ENCODE measurements around the gene PPP1R18.
"Not testable (repeated sequence)": the region's sequence is repeated elsewhere in the genome, so short reads cannot be mapped to it uniquely, and the experiment has no call there.

The PPP1R18 gene, protein sequence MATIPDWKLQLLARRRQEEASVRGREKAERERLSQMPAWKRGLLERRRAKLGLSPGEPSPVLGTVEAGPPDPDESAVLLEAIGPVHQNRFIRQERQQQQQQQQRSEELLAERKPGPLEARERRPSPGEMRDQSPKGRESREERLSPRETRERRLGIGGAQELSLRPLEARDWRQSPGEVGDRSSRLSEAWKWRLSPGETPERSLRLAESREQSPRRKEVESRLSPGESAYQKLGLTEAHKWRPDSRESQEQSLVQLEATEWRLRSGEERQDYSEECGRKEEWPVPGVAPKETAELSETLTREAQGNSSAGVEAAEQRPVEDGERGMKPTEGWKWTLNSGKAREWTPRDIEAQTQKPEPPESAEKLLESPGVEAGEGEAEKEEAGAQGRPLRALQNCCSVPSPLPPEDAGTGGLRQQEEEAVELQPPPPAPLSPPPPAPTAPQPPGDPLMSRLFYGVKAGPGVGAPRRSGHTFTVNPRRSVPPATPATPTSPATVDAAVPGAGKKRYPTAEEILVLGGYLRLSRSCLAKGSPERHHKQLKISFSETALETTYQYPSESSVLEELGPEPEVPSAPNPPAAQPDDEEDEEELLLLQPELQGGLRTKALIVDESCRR

DNA sequence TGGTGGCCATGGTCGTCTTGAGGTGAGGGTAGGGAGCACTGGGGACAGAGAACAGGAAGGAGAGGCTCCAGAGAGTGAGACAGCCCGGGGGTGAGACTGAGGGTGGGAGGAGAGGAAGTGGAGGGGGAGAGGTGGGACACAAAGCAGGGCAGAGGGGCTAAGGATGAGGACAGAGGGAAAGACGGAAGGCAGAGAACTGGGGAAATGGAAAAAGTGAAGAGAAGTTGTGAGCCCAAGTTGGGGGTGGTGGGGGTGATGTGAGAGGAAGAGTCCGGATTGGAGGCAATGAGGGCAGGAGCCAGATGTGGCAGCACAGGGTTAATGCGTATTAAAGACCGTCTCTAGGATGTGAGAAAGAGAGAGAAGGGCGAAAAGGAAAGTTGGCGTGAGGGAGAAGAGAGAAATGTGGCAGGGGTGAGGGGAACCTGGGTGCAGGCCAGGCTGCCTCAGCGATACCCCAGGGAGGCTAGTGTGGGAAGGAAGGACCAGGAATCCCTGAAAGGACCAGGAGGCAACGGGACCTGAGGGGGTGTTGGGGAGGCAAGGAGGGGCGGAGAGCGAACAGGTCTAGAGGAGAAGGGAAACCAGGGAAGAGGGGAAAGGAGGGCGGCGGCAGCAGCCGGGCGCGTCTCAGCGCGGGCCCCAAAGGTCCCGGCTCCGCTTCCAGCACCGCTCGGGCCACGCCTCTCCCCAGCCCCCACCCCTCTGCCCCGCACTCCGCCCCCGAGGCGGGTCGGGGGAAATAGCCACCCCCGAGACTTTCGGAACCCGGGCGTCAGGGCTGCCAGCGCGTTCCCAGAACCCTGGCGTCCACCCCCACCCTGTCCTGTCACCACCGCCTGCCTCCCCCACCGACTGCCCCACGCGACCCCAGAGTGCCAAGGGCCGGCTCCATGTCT lies at the start of gene PPP1R18:
PPP1R18 (minus strand) TSS at position 637 of the 899 bp plus-strand sequence; CDS start at position 10, 627 bp downstream.
- peak; percentile 46 for DNase-seq

DNA sequence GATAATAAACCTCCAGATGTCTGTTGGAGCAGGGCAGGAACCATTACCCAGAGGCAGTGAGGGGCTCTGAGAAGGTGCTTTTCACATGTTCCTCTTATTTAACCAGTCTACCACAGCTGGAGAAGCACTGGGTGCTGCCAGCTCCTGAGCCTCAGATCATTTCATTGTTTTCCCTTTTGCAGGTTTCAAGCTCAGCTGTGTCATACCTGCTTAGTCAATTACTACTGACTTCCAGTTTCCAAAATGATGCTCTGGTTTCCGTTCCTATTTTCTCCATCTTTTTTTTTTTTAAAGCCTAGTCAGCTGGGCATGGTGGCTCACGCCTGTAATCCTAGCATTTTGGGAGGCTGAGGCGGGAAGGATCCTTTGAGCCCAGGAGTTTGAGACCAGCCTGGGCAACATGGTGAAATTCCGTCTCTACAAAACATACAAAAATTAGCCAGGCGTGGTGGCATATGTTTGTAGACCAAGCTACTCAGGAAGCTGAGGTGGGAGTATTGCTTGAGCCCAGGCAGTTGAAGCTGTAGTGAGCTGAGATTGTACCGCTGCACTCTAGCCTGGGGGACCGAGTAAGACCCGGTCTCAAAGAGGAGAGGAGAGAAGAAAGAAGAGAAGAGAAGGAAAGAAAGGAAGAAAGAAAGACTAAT lies 49.3 kb upstream of the PPP1R18 start:
- DNase-seq: no peak

DNA sequence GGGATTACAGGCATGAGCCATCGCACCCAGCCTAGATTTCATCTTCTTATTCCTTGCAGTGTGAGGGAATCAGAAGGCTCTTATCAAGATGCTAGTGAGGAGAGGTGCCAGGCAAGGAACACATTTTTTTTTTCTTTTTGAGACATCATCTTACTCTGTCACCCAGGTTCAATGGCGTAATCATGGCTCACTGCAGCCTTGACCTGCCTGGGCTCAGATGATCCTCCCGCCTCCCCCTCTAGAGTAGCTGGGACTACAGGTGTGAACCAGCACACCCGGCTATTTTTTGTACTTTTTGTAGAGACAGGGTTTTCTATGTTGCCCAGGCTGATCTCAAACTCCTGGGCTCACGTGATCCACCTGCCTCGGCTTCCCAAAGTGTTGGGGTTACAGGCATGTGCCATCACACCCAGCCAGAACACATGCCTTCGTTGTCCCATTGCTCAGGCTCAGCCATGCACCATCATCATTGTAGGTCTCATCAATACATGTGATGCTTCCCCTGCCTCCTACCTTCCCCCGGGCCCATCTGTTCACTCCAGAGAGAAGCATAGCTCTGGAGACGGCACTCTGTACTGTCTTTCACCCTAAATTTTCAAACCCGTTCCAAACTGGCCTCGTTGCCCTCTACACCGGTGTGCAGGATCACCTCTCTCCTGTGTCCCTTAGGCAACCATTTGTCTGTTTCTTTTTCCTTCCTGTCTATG lies 45.9 kb upstream of the PPP1R18 start:
- DNase-seq: no peak

DNA sequence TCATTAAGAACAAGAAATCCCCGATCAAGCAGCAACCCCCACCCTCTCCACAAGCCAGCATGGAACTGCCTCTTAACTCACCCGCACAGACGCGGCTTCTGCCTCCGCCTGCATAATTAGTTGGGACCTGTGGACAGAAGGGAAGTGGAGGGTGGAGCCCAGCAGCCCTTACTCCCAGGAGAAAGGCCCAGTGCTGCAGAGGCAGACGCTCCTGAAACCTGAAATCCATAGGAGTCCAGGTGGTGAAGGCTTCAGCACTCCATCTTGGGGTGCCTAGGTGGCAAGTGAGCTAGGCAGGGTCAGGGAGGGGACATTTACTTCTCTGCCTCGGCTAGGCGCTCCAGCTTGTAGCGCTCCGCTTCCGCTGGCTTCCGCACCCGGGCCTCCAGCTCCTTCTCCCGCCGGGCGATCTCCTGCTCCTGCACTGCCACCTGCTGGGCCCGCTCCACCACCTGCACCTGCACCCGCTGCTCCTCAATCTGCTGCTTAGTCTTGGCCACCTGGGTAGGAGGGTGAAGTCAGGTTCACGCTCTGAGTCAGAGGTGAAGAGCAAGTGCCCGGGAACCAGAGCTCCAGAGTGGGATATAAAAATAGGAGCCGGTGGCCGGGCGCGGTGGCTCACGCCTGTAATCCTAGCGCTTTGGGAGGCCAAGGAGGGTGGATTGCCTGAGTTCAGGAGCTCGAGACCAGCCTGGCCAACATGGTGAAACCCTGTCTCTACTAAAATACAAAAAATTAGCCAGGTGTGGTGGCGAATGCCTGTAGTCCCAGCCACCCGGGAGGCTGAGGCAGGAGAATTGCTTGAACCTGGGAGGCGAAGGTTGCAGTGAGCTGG lies 44.4 kb upstream of the PPP1R18 start:
- DNase-seq: no peak

DNA sequence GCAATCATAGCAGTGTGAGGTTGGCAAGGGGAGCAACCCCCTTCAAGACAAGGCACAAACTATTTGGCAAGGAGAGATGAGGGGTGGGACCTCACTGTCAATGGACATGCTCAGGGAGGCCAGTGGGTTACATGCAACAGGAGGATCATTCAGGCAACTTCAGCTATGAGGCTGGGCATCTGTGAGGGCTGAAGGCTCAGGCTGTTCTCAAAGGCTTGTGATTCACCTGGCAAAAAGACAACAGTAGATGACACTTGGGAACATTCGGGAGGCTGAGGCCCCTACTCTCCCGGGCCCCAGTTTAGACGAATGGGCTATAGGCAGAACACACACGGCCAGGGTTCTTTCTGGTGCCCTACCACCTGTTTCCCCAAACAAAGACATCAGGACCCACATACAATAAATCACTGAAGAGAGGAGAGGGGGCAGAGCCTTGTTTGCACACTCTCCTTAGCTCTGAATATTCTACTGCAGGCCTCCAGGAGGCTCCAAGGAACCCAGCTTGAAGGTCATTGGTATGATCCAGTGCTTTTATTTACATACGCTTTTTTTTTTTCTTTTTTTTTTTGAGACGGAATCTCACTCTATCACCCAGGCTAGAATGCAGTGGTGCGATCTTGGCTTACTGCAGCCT lies 41.6 kb upstream of the PPP1R18 start:
- DNase-seq: no peak

DNA sequence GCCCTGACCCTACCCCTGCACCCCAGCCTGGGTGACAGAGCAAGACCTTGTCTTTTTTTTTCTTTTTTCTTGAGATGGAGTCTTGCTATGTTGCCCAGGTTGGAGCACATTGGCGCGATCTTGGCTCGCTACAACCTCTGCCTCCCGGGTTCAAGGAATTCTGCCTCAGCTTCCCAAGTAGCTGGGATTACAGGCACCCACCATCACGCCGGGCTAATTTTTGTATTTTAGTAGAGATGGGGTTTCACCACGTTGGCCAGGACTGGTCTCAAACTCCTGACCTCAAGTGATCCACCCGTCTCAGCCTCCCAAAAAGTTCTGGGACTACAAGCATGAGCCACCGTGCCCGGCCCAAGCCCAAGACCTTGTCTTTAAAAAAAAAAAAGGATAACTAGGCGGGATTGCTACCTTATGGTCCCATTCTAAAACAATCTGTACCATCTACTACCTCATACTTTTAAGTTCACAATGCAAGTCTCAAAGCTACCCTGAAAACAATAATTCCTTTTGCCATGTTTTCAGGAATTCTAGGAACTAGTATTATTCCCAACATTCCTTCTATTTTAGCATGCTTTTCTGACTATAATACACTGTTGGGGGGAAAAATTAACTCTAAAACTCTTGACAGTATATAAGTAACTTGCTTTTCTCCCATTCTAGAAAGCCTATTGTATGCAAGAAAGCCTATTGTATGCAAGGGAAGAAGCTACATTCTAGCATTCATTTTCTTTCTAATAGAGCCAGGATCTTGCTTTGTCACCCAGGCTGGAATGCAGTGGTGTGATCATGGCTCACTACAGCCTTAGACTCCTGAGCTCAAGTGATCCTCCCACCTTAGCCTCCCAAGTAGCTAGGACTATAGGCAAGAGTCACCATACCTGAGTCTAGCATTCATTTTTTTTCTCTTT lies 40.3 kb upstream of the PPP1R18 start:
- no peak for DNase-seq

DNA sequence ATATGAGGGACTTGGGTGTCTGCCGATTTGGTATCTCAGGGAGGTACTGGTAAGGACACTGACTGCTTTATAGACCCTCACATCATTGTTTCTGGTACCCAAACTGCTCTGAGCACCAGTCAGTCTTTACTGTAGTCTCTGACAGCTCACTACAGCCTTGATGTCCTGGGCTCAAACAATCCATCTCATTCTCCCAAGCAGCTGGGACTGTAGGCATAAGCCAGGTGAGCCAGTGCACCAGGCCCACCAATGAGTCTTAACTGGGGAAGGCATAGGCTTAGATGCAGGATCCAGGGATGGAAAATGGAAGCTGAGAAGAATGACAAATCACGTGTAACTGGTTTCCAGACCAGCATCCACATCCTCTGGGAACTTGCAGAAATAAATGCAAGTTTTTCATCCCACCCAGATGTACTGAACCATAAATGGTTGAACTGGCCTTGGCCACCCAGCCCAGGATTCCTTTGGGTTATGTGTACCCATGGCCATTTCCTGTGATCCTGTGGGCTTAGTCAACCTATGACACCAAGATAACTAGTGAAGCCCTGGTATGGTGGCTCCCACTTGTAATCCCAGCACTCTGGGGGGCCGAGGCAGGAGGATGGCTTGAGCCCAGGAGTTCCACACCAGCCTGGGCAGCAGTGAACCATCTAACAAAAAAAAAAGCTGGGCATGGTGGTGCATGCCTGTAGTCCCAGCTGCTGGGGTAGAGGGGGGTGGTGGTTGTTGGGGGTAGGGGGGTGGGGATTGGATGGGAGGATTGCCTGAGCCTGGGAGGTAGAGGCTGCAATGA lies 39.5 kb upstream of the PPP1R18 start:
- no peak for DNase-seq

DNA sequence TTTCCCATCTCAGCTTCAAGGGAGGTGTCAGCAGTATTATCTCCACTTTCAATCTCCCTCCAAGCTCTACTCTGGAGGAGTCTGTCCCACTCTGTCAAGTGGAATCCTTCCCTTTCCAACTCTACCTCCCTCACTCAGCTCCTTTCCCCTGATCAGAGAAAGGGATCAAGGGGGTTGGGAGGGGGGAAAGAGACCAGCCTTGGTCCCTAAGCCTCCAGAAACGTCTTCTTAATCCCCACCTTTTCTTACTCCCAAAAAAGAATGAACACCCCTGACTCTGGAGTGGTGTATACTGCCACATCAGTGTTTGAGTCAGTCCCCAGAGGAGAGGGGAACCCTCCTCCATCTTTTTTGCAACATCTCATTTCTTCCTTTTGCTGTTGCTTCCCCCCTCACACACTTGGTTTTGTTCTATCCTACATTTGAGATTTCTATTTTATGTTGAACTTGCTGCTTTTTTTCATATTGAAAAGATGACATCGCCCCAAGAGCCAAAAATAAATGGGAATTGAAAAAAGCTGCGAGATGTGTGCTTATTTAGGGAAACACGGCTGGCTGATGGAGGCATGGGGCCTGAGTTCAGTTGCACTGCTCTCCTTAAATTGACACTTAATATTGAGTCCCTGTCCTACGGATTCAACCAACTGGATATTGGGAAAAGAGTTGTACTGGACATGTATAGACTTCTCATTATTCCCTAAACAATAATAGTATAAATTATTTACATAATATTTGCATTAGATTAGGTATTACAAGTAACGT lies 38.6 kb upstream of the PPP1R18 start:
- no peak for DNase-seq

DNA sequence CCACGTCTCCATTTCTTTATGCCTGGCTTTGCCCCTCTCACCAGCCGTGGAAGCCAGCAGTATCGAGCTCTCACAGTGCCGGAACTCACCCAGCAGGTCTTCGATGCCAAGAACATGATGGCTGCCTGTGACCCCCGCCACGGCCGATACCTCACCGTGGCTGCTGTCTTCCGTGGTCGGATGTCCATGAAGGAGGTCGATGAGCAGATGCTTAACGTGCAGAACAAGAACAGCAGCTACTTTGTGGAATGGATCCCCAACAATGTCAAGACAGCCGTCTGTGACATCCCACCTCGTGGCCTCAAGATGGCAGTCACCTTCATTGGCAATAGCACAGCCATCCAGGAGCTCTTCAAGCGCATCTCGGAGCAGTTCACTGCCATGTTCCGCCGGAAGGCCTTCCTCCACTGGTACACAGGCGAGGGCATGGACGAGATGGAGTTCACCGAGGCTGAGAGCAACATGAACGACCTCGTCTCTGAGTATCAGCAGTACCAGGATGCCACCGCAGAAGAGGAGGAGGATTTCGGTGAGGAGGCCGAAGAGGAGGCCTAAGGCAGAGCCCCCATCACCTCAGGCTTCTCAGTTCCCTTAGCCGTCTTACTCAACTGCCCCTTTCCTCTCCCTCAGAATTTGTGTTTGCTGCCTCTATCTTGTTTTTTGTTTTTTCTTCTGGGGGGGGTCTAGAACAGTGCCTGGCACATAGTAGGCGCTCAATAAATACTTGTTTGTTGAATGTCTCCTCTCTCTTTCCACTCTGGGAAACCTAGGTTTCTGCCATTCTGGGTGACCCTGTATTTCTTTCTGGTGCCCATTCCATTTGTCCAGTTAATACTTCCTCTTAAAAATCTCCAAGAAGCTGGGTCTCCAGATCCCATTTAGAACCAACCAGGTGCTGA lies 37.6 kb upstream of the PPP1R18 start:
- not testable (repeated sequence) for DNase-seq

DNA sequence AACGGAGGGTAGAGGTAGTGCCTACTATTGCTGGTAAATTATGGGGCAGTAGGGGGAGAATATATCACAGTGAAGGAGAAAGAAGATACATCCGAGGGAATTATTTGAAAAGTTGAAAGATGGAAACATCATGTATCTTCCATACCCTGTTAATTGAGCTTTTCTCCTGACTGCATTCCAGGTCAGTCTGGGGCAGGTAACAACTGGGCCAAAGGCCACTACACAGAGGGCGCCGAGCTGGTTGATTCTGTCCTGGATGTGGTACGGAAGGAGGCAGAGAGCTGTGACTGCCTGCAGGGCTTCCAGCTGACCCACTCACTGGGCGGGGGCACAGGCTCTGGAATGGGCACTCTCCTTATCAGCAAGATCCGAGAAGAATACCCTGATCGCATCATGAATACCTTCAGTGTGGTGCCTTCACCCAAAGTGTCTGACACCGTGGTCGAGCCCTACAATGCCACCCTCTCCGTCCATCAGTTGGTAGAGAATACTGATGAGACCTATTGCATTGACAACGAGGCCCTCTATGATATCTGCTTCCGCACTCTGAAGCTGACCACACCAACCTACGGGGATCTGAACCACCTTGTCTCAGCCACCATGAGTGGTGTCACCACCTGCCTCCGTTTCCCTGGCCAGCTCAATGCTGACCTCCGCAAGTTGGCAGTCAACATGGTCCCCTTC lies 36.9 kb upstream of the PPP1R18 start:
- DNase-seq: not testable (repeated sequence)

DNA sequence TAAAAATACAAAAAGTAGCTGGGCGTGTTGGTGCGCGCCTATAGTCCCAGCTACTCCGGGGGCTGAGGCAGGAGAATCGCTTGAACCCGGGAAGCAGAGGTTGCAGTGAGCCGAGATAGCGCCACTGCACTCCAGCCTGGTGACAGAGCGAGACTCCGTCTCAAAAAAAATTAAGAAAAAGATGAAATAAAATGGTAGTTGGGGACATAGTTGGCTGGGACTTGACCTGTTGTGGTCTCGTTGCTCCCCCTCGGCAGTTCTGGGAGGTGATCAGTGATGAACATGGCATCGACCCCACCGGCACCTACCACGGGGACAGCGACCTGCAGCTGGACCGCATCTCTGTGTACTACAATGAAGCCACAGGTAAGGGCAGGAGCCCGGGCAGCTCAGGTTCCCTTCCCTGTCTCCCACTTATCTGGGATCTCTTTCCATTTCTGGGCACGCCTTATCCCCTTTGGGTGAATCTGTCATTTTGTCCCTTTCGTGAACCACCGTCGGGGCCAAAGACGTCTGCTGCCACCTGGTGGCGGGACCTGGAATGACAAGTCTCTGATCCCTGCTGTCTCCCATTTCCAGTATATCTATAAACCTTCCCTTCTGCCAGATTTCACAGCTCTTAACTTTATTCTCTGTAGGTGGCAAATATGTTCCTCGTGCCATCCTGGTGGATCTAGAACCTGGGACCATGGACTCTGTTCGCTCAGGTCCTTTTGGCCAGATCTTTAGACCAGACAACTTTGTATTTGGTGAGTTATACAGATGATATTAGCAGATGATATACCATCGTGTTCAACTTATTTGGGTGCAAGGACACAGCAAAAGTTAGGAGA lies 36.1 kb upstream of the PPP1R18 start:
- peak; percentile 49 for DNase-seq

DNA sequence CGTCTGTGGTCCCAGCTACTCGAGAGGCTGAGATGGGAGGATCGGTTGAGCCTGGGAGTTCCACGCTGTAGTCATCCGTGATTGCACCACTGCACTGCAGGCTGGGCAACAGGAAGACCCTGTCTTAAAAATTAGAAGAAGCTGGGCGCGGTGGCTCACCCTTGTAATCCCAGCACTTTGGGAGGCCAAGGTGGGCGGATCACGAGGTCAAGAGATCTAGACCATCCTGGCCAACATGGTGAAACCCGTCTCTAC lies 35.5 kb upstream of the PPP1R18 start:
- DNase-seq: not testable (repeated sequence)

DNA sequence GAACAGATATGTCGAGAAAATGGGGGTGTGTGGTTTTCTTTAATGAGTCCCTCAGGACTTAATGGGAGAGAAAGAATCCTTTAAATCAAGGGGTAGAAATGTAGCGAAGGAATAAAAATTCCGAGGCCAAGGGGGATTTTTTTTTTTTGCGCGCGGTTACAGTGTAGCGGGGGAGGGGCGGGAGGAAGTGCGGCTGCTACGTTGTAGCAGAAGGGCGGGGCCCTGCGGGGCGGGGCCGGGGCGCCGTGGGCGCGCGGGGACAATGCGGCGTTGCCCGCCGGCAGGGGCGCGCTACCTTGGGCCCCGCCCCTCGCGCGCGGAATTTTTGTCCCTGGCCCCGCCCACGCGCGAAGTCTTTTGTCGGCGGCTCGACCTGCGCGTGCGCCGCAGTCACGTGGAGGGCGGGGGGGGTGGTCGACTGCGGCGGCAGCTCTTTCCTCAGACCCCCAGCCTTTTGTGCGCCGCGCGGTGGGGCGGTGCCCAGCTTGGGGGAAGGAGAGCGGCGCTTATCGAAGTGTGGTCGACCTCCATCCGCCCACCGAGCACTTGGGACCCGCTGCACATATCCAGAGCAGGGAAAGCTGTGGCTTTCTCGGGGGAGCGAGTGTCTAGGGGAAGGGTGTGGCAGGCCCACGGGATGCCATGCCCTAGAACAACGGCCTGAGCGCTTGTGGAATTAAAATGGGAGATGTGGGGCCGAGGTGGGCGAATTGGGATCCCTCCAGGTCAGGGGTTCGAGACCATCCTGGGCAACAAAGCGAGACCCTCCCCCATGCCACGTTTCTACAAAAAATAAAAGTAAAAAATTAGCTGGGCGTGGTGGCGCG lies 35.0 kb upstream of the PPP1R18 start:
- peak; percentile 78 for DNase-seq

DNA sequence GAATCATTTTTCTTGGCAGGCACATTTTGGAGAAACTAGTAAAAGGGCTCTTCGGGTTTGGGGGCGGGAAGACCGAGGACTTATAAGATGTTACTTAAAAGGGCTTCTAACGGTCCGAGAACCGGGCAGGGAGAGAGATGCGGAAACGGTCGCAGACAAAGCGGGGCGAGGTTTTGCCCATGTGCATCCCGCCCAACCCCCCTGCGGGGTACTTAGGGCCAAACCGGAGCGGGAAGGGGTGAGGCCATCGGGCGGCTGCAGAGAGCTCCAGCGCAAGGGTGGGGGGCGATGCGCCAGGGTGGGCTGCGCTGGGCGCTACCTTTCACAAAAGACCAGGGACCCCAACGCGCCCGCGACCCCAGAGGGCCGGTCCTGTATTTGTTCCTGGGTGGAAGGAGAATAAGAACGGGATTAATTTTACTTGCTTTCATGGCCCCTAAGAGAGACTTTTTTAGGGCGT lies 34.3 kb upstream of the PPP1R18 start:
- no peak for DNase-seq
